ENCODE data around the gene CCNI2. TPM values are rescaled to one million over a fixed set of nuclear protein-coding genes. Genes with fewer than 3 reads are reported as not detected.

The CCNI2 gene
- polyA plus RNA-seq, 1 donor = 1.3 TPM

GRCh38 chr5:132765311-132766019, 18.2 kb downstream of the CCNI2 start:
- DNase-seq (ENCODE audit: low read depth) = no peak

GRCh38 chr5:132766020-132766805, 19.0 kb downstream of the CCNI2 start:
- DNase-seq (ENCODE audit: low read depth) = no peak

GRCh38 chr5:132766806-132767055, 19.5 kb downstream of the CCNI2 start:
- DNase-seq (ENCODE audit: low read depth) = no peak

- DNase-seq (ENCODE audit: low read depth) = no peak
Observed at GRCh38 chr5:132767150-132767549, 19.9 kb downstream of the CCNI2 start.

- no peak for DNase-seq (ENCODE audit: low read depth)
Observed at GRCh38 chr5:132768485-132768868, 21.3 kb downstream of the CCNI2 start.

- DNase-seq (ENCODE audit: low read depth) = no peak
Observed at GRCh38 chr5:132770476-132771159, 23.4 kb downstream of the CCNI2 start.

GRCh38 chr5:132771503-132771998, 24.3 kb downstream of the CCNI2 start:
- DNase-seq (ENCODE audit: low read depth) = no peak

- DNase-seq (ENCODE audit: low read depth) = no peak
Observed at GRCh38 chr5:132772291-132773070, 25.3 kb downstream of the CCNI2 start.

GRCh38 chr5:132773114-132773513, 25.9 kb downstream of the CCNI2 start:
- no peak for DNase-seq (ENCODE audit: low read depth)

GRCh38 chr5:132773601-132774355, 26.6 kb downstream of the CCNI2 start:
- no peak for DNase-seq (ENCODE audit: low read depth)

- no peak for DNase-seq (ENCODE audit: low read depth)
Observed at GRCh38 chr5:132774406-132774805, 27.2 kb downstream of the CCNI2 start.

- DNase-seq (ENCODE audit: low read depth) = no peak
Observed at GRCh38 chr5:132774896-132775295, 27.7 kb downstream of the CCNI2 start.

- no peak for DNase-seq (ENCODE audit: low read depth)
Observed at GRCh38 chr5:132775476-132775961, 28.3 kb downstream of the CCNI2 start.

- no peak for DNase-seq (ENCODE audit: low read depth)
Observed at GRCh38 chr5:132776131-132776937, 29.1 kb downstream of the CCNI2 start.

- no peak for DNase-seq (ENCODE audit: low read depth)
Observed at GRCh38 chr5:132776938-132777208, 29.6 kb downstream of the CCNI2 start.

- DNase-seq (ENCODE audit: low read depth) = no peak
Observed at GRCh38 chr5:132777209-132778069, 30.2 kb downstream of the CCNI2 start, which contains the start of gene SEPTIN8. TSS of gene SEPTIN8 (minus strand) at chr5:132777239. CDS start at chr5:132777137, 102 bp downstream.

GRCh38 chr5:132778129-132778528, 30.9 kb downstream of the CCNI2 start:
- no peak for DNase-seq (ENCODE audit: low read depth)

GRCh38 chr5:132778856-132779255, 31.6 kb downstream of the CCNI2 start:
- no peak for DNase-seq (ENCODE audit: low read depth)

- no peak for DNase-seq (ENCODE audit: low read depth)
Observed at GRCh38 chr5:132779961-132780360, 32.7 kb downstream of the CCNI2 start.

All from forelimb muscle (tissue), 1 donor.